Body of pancreas (tissue), 4 donors: ENCODE data around the gene WASL.

Experiments
- CTCF ChIP-seq, 7 experiments: fragments of 450-650 bp in 4 of 7; fragments of 200-600 bp in 3 of 7; sonication (generic) in 3 of 7; IDR thresholded peaks; one replicate each; pipeline ENCODE4 v1.5.1; 2016 to 2019; ENCODE audit warnings: antibody characterized with exemption in 7 of 7
- POLR2A ChIP-seq, 3 donors: fragments of 450-650 bp; IDR thresholded peaks; one replicate each; pipeline ENCODE4 v1.6.1; 2016; ENCODE audit warnings: antibody characterized with exemption in 3 of 3, mild to moderate bottlenecking in 2 of 3

GRCh38 chr7:123725586-123726171 lies 23.1 kb downstream of the WASL start:
- no peak for TF ChIP-seq CTCF (IDR thresholded peaks at IDR 0.05)
- no peak for TF ChIP-seq POLR2A (IDR thresholded peaks at IDR 0.05)
